Activated CD4-positive, alpha-beta T cell treated with anti-CD3 and anti-CD28 coated beads, Interleukin-2, amount 50 U/mL, for 1 hour (primary cell): ENCODE results near the gene SLC2A13.
"Not testable (repeated sequence)": the region's sequence is repeated elsewhere in the genome, so short reads cannot be mapped to it uniquely, and the experiment has no call there.

Source experiments
- DNase-seq: peaks from one replicate; pipeline ENCODE4 v3.0.0-alpha.2; 2020

SLC2A13 gene

GRCh38 chr12:40034156-40034555 is 71.7 kb downstream of the SLC2A13 start:
- DNase-seq: no peak

GRCh38 chr12:40033242-40033630 is 72.6 kb downstream of the SLC2A13 start:
- no peak for DNase-seq

GRCh38 chr12:40032433-40033241 is 73.2 kb downstream of the SLC2A13 start:
- no peak for DNase-seq

DNA sequence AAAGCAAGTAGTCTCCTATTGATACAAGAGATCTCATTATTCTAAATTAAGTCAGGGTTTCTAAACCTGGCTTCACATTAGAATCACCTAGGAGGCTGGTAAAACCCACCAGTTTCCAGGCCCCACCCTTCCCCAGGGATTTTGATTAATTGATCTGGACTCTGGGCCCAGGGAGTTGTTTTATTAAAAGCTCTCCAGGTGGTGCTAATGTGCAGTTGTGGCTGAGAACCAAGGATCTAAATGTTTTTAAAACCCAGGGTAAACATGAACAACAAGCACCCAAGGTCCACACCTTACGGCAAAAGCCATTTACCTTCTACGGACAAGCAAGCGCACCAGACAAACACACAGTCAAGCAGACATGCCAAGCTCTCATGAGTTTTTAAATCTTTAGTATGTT is 73.9 kb downstream of the SLC2A13 start:
- DNase-seq: no peak

DNA sequence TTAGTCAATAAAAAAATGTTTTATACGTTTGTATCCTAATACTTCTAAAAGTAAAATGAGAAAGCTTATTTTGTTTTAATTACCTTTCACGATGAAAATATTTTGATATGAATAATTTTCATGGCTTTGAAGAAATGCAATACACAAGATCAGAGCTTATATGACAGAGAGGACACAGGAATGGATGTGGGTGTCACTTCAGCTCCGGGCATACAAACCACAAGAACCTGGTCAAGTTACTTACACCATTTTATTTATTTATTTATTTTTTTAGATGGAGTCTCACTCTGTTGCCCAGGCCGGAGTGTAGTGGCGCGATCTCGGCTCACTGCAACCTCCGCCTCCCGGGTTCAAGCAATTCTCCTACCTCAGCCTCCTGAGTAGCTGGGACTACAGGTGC is 74.9 kb downstream of the SLC2A13 start:
- not testable (repeated sequence) for DNase-seq

DNA sequence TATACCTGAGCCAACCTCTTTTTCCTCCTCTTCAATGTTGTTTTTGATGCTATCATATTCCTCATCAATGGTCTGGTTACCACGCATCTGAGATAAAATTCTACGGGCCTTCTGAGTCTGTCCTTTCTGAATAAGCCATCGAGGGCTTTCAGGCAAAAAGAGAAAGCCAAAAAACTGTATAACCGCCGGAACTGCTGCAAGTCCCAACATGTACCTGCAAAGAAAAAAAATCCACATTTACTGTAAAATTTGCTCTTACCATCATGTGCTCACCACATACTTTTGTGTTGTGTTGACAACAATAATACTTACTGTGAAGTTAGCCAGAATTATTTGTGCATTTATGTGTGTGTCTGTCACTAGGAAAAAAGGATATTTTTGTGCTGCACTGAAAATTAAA is 77.6 kb downstream of the SLC2A13 start:
- no peak for DNase-seq

DNA sequence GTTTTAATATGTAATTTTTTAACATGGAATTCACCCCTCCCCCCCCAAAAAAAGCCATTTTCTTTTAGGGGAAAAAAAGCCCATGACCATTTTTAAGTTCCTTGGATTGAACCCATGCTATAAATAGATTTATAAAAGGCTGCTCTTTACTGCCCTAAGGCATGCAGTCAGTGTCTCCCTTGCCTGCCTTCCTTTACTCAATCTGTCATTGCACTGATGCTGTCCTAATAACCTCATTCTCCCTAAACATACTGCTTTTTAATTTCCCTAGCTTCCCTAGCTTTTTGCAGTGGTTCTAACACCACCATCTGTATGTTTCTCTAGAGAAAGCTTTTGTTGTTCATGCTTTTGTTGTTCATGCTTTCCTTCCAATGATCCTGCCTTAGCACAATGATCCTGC is 83.0 kb downstream of the SLC2A13 start:
- DNase-seq: no peak

GRCh38 chr12:40020261-40020691 is 85.6 kb downstream of the SLC2A13 start:
- DNase-seq: no peak

DNA sequence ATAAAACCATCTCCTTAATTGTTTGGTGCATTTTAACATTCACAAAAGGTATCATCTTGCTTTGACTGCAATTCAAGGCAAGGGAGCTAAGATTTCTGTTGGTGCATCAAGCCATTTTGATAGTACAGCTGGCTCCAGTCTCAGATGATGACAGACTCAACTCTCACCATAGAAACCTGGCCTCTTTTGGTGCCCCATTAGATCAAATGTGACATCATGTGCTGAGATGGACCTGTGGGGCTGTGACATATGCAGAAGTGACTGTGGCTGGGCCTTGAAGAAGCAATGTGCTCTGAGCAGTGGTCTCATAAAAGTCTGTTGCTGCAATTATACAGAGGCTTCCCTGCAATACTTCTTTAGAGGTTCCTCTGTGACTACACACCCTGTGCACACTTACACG is 88.4 kb downstream of the SLC2A13 start:
- DNase-seq: no peak

DNA sequence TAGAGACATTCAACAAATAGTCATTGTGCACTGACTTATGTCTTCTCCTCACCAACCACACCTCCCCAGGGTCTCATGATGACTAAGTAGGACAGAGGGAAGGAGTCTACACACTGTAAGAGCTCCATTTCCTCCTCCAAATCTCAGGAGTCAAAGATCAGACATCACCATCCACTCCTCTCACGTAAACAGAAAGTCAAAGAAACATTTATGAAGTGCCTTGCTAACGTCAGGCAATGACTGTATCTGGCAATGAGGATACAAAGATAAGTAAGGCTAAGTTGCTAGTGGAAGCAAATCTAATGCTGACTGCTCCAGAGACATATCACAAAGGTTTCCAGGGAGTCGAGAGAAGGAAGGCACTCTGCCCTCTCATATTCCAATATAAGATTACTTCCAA is 88.9 kb downstream of the SLC2A13 start:
- DNase-seq: no peak

DNA sequence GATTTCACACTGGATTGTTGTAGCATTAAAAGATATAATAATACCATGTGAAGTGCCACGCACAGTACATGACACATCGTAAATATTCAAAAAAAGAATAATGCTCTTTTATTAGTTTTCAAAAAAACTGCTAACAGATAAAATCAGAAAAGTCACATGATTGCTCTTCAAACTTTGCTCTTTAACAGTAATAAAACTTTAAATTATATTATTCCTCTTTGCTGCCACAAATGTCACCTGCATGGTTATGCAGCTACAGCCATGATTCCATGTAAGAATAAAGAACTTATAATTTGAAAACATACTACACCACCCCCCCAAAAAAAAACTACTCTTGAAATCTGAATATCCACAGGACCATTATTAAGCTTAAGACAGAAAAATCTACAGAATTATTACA is 90.0 kb downstream of the SLC2A13 start:
- DNase-seq: no peak

GRCh38 chr12:40015345-40015744 is 90.5 kb downstream of the SLC2A13 start:
- DNase-seq: no peak

DNA sequence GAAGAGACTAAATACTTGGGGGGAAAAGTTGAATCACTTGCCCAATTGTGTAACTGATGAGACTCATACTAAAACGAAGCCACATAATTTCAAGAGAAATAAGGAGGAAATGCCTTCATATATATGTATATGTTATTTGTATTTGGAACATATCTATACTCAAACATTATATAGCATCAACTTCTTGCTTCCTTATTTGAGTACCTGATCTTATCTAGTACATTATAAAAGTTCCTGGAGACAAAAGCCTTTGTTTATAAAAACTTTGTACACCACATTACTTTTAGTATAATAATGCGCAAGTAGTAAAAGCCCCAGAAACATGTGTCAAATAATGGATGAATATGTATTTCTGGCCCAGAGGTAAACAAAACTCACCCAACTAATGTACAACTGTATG is 92.0 kb downstream of the SLC2A13 start:
- no peak for DNase-seq

DNA sequence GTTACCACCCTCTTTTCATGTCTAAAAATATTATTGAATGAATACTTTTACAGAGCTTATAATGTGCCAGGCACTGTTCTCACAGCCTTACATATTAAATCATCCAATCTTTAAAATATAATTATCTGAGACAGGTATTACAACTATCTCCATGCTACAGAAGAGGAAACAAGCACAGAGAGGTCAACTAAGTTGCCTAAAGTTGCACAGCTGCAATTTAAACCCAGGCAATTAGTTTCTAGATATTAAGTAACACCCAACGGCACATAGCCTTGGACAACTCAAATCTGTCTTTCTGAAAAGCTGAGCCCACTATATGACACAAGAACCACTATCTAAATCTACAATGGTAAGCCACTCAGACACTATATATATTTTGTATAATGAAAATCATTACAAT is 92.6 kb downstream of the SLC2A13 start:
- DNase-seq: no peak

- no peak for DNase-seq
Observed at GRCh38 chr12:40012711-40013110, 93.2 kb downstream of the SLC2A13 start.

DNA sequence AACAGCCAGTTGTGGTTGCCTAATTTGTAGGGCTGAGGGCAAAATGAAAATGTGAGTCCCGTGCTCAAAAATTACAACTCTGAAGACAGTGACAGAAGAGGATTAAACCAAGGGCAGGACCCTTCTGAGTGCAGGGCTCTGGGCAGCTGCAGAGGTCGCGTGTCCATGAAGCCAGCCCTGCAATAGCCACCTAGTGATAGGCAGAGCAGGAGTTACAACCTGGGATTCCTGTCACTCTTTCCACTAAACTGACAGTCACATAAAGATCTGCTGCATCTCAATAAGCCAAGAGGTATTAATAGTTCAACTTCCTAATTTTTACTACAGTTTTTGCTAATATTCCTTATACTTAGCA is 94.1 kb downstream of the SLC2A13 start:
- DNase-seq: no peak

- peak; percentile 32 for DNase-seq
Observed at GRCh38 chr12:40010899-40011774, 94.7 kb downstream of the SLC2A13 start.

GRCh38 chr12:40002178-40003169 is 103.4 kb downstream of the SLC2A13 start:
- DNase-seq: no peak

GRCh38 chr12:40001406-40001805 is 104.5 kb downstream of the SLC2A13 start:
- no peak for DNase-seq

GRCh38 chr12:40000884-40001283 is 105.0 kb downstream of the SLC2A13 start:
- DNase-seq: no peak

GRCh38 chr12:39993268-39993667 is 112.6 kb downstream of the SLC2A13 start:
- no peak for DNase-seq

GRCh38 chr12:39990122-39991101 is 115.5 kb downstream of the SLC2A13 start:
- DNase-seq: peak; percentile 56
